Testis (tissue), 2 donors: ENCODE data around the gene ADAM8.

Experiments used
- POLR2A ChIP-seq: fragments of 450-650 bp; IDR thresholded peaks from one replicate; pipeline ENCODE4 v1.6.1; 2017; ENCODE audit warnings: antibody characterized with exemption, mild to moderate bottlenecking, moderate library complexity
- TF ChIP-seq, protein P1 (sequence below), 3 experiments: fragments of 450-650 bp in 2 of 3; fragments of 200-600 bp in 1 of 3; sonication (generic) in 1 of 3; IDR thresholded peaks; one replicate each; pipeline ENCODE4 v1.5.1; 2016 to 2019; ENCODE audit warnings: antibody characterized with exemption in 3 of 3, mild to moderate bottlenecking in 2 of 3, moderate library complexity in 1 of 3

GRCh38 chr10:133267829-133268228 is 8.8 kb downstream of the ADAM8 start:
- TF ChIP-seq, protein P1, sequence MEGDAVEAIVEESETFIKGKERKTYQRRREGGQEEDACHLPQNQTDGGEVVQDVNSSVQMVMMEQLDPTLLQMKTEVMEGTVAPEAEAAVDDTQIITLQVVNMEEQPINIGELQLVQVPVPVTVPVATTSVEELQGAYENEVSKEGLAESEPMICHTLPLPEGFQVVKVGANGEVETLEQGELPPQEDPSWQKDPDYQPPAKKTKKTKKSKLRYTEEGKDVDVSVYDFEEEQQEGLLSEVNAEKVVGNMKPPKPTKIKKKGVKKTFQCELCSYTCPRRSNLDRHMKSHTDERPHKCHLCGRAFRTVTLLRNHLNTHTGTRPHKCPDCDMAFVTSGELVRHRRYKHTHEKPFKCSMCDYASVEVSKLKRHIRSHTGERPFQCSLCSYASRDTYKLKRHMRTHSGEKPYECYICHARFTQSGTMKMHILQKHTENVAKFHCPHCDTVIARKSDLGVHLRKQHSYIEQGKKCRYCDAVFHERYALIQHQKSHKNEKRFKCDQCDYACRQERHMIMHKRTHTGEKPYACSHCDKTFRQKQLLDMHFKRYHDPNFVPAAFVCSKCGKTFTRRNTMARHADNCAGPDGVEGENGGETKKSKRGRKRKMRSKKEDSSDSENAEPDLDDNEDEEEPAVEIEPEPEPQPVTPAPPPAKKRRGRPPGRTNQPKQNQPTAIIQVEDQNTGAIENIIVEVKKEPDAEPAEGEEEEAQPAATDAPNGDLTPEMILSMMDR (IDR thresholded peaks at IDR 0.05): no peak
- TF ChIP-seq POLR2A: no peak
